Spinal cord (tissue), 4 donors: Measurements from ENCODE around the gene CRYBG1. TPM values are rescaled to one million over a fixed set of nuclear protein-coding genes. Genes with fewer than 3 reads are reported as not detected.

ENCODE experiments used
- polyA plus RNA-seq, 2 donors: library from polyadenylated mRNA; unstranded; fragments of 120-200 nt; gene quantifications; one replicate each; pipeline ENCODE4 v1.2.1, GENCODE V29; 2013; ENCODE audit not compliant: insufficient read length in 2 of 2
- small RNA-seq: library from RNA; depleted of rRNA; stranded (forward); fragments of <200 nt; gene quantifications from one replicate; pipeline ENCODE3, GENCODE V24; 2014; ENCODE audit warnings: low replicate concordance
- total RNA-seq, 2 donors: library from RNA; depleted of rRNA in 1 of 2; stranded (reverse); fragments of 120-200 nt in 1 of 2; fragments of >200 nt in 1 of 2; gene quantifications; one replicate each; pipeline versions ENCODE4 v1.2.3 to v1.2.4, GENCODE V29; 2013 to 2014

CRYBG1 gene
- total and polyA plus RNA-seq, 4 donors = 0.97 to 3.4 (median 2.0) TPM

Small RNA genes lying within 50 kb of the gene (small RNA-seq; reads per million reads assigned to genes)
- gene RF00019 (not detected), gene RNA5SP211 (not detected), gene RNU6-527P (not detected)

Other genes with a start within 250 kb of the CRYBG1 start
- 10 to 100 TPM; 37.4 to 63.8 TPM for gene ATG5, start 35.0 kb upstream of the CRYBG1 start, total RNA-seq
- 10 to 100 TPM; 29.1 to 33.3 TPM for gene ATG5, start 35.0 kb upstream of the CRYBG1 start, polyA plus RNA-seq